H1 (cell line): ENCODE results near the gene ILKAP. TPM values are rescaled to one million over a fixed set of nuclear protein-coding genes. Genes with fewer than 3 reads are reported as not detected.

ENCODE experiments used
- BCL11A ChIP-seq, 2 experiments: IDR thresholded peaks; one replicate each; pipeline ENCODE4 v1.6.1; 2011; ENCODE audit warnings: low read depth in 2 of 2, low read length in 2 of 2, mild to moderate bottlenecking in 2 of 2
- EP300 ChIP-seq, 2 experiments: IDR thresholded peaks; 1 replicate in 1 of 2; 2 replicates in 1 of 2; pipeline ENCODE4 v1.6.1; 2011 to 2012; ENCODE audit warnings: low read depth in 2 of 2, low read length in 2 of 2, mild to moderate bottlenecking in 2 of 2, borderline replicate concordance in 1 of 2, inconsistent platforms in 1 of 2, moderate library complexity in 1 of 2
- NANOG ChIP-seq: IDR thresholded peaks from 2 replicates; pipeline ENCODE4 v1.6.1; 2011; ENCODE audit warnings: low read length, low read depth, mild to moderate bottlenecking, inconsistent platforms; ENCODE audit not compliant: insufficient read depth, poor library complexity, severe bottlenecking
- POLR2AphosphoS5 ChIP-seq: IDR thresholded peaks from 2 replicates; pipeline ENCODE4 v1.6.1; 2011; ENCODE audit warnings: low read depth, low read length
- SAP30 ChIP-seq: fragments of 300-600 bp; sonication (generic); IDR thresholded peaks from 2 replicates; pipeline ENCODE4 v1.7.1; 2012; ENCODE audit warnings: low read length, moderate library complexity, mild to moderate bottlenecking, inconsistent platforms; ENCODE audit not compliant: insufficient read depth, insufficient replicate concordance
- SP4 ChIP-seq: IDR thresholded peaks from 2 replicates; pipeline ENCODE4 v1.6.1; 2012; ENCODE audit warnings: low read length, inconsistent platforms
- TAF7 ChIP-seq: optimal IDR thresholded peaks from 2 replicates; pipeline ENCODE3; 2011; ENCODE audit warnings: low read depth, mild to moderate bottlenecking, inconsistent platforms, low read length, moderate library complexity, borderline replicate concordance
- ZNF274 ChIP-seq: IDR thresholded peaks from 2 replicates; pipeline ENCODE4 v1.7.0; 2012; ENCODE audit warnings: low read length, borderline replicate concordance; ENCODE audit errors: extremely low read depth
- polyA plus RNA-seq, 7 experiments: library from polyadenylated mRNA; depleted of rRNA in 3 of 7; stranded (reverse) in 5 of 7; unstranded in 2 of 7; fragments of >200 nt in 5 of 7; fragments of 200-250 nt in 2 of 7; gene quantifications; 1 replicate in 5 of 7; 2 replicates in 1 of 7; 4 replicates in 1 of 7; pipeline versions ENCODE4 v1.2.1 to v1.2.3, GENCODE V29; 2011 to 2013; ENCODE audit warnings: missing spikeins in 2 of 7, mixed read lengths in 2 of 7
- total RNA-seq: library from RNA; stranded (reverse); fragmentation: NEBNext Ultra II Directional; extraction: Animal tissue kit (Norgen Biotek cat#: 25700); gene quantifications from 2 replicates; pipeline ENCODE4 v1.2.1, GENCODE V29; 2021
- TF ChIP-seq, protein P1 (sequence below): fragments of 300-600 bp; sonication (generic); IDR thresholded peaks from 2 replicates; pipeline ENCODE4 v1.7.1; 2012; ENCODE audit warnings: low read length, moderate library complexity, mild to moderate bottlenecking, inconsistent platforms; ENCODE audit not compliant: insufficient replicate concordance
- TF ChIP-seq, protein P2 (sequence below): IDR thresholded peaks from 2 replicates; pipeline ENCODE4 v1.6.1; 2012; ENCODE audit warnings: inconsistent platforms

Gene ILKAP
- total and polyA plus RNA-seq, 2 of the 8 experiments (the other 6 are each of a cell fraction or from before 2014, with no cell fraction given): 23.5 to 33.8 TPM

DNA sequence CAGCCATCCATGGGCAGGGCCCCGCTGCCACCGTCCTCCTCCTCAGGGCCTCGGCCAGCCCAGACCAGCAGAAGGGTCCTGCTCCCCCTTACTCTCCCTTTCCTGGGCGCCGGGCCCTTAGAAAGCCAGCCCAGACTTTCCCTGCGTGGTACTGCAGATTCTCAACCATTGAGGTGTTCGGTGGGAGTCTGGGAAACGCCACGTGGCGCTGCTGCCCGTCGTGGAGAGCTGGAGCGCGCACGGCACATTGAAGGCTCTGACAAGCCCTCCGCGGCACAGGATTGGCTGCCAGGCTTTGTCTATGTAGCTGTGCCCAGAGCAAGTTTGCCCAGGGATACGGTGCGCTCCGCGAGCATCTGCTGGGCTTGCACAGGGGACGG lies 75.4 kb downstream of the ILKAP start (continued):
- TF ChIP-seq, protein P1, sequence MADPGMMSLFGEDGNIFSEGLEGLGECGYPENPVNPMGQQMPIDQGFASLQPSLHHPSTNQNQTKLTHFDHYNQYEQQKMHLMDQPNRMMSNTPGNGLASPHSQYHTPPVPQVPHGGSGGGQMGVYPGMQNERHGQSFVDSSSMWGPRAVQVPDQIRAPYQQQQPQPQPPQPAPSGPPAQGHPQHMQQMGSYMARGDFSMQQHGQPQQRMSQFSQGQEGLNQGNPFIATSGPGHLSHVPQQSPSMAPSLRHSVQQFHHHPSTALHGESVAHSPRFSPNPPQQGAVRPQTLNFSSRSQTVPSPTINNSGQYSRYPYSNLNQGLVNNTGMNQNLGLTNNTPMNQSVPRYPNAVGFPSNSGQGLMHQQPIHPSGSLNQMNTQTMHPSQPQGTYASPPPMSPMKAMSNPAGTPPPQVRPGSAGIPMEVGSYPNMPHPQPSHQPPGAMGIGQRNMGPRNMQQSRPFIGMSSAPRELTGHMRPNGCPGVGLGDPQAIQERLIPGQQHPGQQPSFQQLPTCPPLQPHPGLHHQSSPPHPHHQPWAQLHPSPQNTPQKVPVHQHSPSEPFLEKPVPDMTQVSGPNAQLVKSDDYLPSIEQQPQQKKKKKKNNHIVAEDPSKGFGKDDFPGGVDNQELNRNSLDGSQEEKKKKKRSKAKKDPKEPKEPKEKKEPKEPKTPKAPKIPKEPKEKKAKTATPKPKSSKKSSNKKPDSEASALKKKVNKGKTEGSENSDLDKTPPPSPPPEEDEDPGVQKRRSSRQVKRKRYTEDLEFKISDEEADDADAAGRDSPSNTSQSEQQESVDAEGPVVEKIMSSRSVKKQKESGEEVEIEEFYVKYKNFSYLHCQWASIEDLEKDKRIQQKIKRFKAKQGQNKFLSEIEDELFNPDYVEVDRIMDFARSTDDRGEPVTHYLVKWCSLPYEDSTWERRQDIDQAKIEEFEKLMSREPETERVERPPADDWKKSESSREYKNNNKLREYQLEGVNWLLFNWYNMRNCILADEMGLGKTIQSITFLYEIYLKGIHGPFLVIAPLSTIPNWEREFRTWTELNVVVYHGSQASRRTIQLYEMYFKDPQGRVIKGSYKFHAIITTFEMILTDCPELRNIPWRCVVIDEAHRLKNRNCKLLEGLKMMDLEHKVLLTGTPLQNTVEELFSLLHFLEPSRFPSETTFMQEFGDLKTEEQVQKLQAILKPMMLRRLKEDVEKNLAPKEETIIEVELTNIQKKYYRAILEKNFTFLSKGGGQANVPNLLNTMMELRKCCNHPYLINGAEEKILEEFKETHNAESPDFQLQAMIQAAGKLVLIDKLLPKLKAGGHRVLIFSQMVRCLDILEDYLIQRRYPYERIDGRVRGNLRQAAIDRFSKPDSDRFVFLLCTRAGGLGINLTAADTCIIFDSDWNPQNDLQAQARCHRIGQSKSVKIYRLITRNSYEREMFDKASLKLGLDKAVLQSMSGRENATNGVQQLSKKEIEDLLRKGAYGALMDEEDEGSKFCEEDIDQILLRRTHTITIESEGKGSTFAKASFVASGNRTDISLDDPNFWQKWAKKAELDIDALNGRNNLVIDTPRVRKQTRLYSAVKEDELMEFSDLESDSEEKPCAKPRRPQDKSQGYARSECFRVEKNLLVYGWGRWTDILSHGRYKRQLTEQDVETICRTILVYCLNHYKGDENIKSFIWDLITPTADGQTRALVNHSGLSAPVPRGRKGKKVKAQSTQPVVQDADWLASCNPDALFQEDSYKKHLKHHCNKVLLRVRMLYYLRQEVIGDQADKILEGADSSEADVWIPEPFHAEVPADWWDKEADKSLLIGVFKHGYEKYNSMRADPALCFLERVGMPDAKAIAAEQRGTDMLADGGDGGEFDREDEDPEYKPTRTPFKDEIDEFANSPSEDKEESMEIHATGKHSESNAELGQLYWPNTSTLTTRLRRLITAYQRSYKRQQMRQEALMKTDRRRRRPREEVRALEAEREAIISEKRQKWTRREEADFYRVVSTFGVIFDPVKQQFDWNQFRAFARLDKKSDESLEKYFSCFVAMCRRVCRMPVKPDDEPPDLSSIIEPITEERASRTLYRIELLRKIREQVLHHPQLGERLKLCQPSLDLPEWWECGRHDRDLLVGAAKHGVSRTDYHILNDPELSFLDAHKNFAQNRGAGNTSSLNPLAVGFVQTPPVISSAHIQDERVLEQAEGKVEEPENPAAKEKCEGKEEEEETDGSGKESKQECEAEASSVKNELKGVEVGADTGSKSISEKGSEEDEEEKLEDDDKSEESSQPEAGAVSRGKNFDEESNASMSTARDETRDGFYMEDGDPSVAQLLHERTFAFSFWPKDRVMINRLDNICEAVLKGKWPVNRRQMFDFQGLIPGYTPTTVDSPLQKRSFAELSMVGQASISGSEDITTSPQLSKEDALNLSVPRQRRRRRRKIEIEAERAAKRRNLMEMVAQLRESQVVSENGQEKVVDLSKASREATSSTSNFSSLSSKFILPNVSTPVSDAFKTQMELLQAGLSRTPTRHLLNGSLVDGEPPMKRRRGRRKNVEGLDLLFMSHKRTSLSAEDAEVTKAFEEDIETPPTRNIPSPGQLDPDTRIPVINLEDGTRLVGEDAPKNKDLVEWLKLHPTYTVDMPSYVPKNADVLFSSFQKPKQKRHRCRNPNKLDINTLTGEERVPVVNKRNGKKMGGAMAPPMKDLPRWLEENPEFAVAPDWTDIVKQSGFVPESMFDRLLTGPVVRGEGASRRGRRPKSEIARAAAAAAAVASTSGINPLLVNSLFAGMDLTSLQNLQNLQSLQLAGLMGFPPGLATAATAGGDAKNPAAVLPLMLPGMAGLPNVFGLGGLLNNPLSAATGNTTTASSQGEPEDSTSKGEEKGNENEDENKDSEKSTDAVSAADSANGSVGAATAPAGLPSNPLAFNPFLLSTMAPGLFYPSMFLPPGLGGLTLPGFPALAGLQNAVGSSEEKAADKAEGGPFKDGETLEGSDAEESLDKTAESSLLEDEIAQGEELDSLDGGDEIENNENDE: no peak
- TF ChIP-seq SP4 (no peak), BCL11A (IDR thresholded peaks at IDR 0.05; ENCODE audit: low read depth in 2 of 2, low read length in 2 of 2) (no peak), TAF7 (no peak), POLR2AphosphoS5 (no peak), SAP30 (no peak), NANOG (no peak), ZNF274 (no peak), EP300 (IDR thresholded peaks at IDR 0.05; ENCODE audit: borderline replicate concordance in 1 of 2, low read depth in 2 of 2, low read length in 2 of 2) (no peak)
- TF ChIP-seq, protein P2, sequence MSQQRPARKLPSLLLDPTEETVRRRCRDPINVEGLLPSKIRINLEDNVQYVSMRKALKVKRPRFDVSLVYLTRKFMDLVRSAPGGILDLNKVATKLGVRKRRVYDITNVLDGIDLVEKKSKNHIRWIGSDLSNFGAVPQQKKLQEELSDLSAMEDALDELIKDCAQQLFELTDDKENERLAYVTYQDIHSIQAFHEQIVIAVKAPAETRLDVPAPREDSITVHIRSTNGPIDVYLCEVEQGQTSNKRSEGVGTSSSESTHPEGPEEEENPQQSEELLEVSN: no peak
